MG63 (cell line): ENCODE measurements around the gene ARHGAP22. TPM values are rescaled to one million over a fixed set of nuclear protein-coding genes. Genes with fewer than 3 reads are reported as not detected.
A peak's percentile ranks its signal among the peaks of the same experiment; 100 is the strongest.

Source experiments
- DNase-seq: peaks from one replicate; pipeline ENCODE4 v3.0.0-alpha.2; 2020
- H3K27me3 ChIP-seq: fragments of 250-450 bp; sonication (Bioruptor Pico); 2 replicates; pipeline ENCODE4 v1.5.1; 2020; ENCODE audit warnings: mild to moderate bottlenecking, moderate library complexity
- H3K36me3 ChIP-seq: fragments of 250-450 bp; sonication (Bioruptor Pico); 2 replicates; pipeline ENCODE4 v1.5.1; 2020; ENCODE audit warnings: mild to moderate bottlenecking, moderate library complexity
- H3K4me3 ChIP-seq: fragments of 250-450 bp; sonication (Bioruptor Pico); 2 replicates; pipeline ENCODE4 v1.5.1; 2020; ENCODE audit warnings: mild to moderate bottlenecking, moderate library complexity
- H3K9me3 ChIP-seq: fragments of 250-450 bp; sonication (Bioruptor Pico); 2 replicates; pipeline ENCODE4 v1.5.1; 2020; ENCODE audit warnings: mild to moderate bottlenecking, moderate library complexity
- total RNA-seq: library from RNA; depleted of rRNA; stranded (reverse); fragments of >200 nt; shearing (Covaris generic); gene quantifications from 2 replicates; pipeline ENCODE4 v1.2.3, GENCODE V29; 2014; ENCODE audit warnings: low replicate concordance

The ARHGAP22 gene
- total RNA-seq, 1 experiment from 2014 or later = 23.2 TPM

DNA sequence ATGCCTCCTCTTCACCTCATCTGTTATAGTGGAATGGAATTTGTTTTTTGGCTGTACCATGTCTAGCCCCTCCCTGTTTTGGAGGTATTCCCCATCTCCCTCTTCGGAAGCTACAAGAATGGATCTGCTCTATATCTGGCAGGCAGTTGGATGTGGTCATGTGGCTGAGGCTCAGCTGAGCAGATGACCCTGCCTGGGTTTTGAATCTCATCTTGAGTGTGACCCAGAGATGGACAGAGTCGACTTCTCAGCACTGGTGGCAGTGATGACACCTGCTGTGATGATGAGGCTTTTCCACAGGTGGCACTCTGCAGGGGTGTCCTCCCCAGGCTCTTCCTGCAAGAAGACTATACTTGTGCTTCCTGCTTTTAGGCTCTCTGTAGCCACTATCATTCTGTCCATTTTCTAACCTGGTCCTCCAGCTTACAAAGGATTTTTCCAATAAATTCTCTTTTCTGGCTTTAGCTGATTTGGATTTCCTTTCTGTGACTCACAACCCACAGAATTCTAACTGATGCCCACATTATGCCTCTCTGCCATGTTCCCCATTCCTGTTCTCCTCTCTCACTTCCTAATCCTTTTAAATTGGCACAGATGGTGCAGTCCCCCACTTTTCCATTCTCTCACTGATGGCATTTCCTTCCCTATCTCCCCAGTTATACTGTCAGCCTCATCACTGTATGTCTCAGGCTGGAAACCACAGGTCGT lies 7.5 kb upstream of the ARHGAP22 start:
- H3K36me3 ChIP-seq = peaks cover 5% of the 10 kb centered on the region; the same call in 1 of the 2 replicates
- DNase-seq = peak; percentile 43
- no peak overlapping the region for H3K4me3 ChIP-seq
- H3K27me3 ChIP-seq = no peaks in the 10 kb centered on the region
- H3K9me3 ChIP-seq = peaks cover 19% of the 10 kb centered on the region

DNA sequence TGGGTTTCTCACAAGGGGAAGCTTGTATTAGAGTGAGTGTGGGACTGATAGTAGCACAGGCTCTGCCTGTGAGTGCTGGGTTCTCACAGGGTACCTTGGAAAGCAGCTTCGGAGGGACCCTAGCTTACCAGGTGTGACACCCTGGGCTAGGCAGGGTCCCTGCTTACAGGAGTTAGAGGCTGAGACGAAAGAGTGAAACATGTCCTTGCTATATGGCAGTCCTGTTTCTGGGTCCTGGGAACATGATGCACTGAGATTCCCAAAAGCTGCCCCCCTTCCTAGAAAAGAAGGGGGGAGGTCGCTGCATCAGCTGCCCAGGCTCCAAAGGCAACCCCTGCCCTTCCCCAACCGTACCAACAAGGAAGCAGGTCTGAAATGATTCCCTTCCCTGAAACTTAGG lies 6.3 kb upstream of the ARHGAP22 start:
- H3K27me3 ChIP-seq = no peaks in the 10 kb centered on the region

DNA sequence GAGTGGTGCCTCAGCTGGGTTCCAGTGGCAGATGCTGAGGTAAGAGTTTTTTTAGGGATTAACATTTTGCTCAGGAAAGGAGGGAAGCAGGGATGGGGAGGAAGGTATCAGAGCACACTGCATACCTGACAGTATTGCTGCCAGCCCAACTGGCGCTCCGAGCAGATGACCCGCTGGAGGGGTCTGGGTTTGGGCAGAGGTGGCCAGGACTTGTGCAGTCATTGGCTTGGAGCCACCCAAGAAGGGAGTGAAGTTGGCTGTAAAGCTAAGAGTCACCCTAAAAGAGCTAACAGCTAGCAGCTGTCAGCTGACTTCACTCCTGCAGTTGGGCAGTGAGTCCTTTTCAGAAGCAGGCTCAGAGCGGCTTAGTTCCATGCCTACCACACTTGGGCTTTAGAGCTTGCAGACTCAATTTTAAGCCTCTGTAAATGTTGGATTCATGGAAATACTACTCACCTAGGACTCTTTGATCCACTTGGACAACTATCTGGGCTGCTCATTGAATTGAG lies 5.8 kb upstream of the ARHGAP22 start:
- DNase-seq = no peak
- H3K4me3 ChIP-seq = no peak overlapping the region
- H3K36me3 ChIP-seq = peaks cover 5% of the 10 kb centered on the region; the same call in 1 of the 2 replicates
- peaks cover 11% of the 10 kb centered on the region for H3K9me3 ChIP-seq
- no peaks in the 10 kb centered on the region for H3K27me3 ChIP-seq

More for the DNA sequence above, 6.3 kb upstream of the ARHGAP22 start:
- Histone ChIP-seq H3K9me3 (peaks cover 16% of the 10 kb centered on the region), H3K36me3 (peaks cover 5% of the 10 kb centered on the region; the same call in 1 of the 2 replicates), H3K4me3 (no peak overlapping the region)
- no peak for DNase-seq

DNA sequence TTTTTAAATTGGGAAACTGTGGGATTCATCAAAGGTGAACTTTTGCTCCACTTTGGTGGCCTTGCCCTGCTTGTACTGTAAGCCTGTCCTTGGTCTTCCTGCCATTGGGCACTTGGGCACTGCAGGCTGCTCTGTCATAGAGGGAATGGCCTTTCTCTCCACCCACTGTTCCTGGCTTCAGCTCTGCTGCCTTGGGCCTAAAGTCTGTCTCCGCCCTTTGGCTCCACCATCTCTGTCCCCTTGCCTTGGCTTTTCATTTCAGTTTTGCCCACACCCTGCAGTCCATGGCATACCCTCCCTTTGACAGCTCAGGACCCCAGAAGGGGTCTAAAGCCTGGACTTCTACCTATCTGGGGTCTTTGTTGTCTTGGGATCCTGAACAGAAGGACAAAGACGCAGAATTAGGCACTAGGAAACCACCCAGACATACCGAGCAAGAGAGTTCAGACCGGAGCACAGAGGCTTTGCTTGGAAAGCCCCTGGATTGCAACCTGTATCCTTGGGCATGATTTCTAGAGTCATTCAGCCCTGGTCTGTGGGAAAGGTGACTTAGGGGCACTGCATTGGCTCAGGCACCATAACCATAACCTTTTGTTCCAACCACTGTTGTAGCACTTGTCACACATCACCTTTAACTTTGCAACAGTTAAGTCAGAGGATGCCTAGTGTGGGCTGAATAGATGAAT lies 5.2 kb upstream of the ARHGAP22 start:
- H3K4me3 ChIP-seq = no peak overlapping the region
- peaks cover 5% of the 10 kb centered on the region for H3K9me3 ChIP-seq
- DNase-seq = no peak
- H3K27me3 ChIP-seq = no peaks in the 10 kb centered on the region
- H3K36me3 ChIP-seq = peaks cover 5% of the 10 kb centered on the region; the same call in 1 of the 2 replicates

DNA sequence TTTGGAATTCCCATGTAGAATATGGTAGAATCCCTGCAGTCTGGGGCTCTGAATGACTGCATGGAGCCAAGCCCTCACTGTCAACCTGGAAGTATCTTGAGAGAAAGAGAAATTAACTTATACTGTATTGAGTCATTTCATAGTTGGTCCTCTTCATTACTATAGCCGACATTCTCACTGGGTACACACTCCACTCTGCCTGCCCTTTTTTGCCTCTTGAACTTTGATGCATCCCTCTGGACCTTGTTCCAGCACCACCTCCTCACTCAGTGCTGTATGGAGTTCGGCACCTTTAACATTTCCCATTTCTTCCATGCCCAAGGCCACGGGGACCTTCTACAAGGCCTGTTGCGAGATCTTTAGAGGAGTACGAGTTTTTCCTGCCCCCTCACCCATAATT lies 4.6 kb upstream of the ARHGAP22 start:
- peaks cover 5% of the 10 kb centered on the region for H3K9me3 ChIP-seq
- H3K36me3 ChIP-seq = peaks cover 5% of the 10 kb centered on the region; the same call in 1 of the 2 replicates
- DNase-seq = no peak
- no peak overlapping the region for H3K4me3 ChIP-seq
- no peaks in the 10 kb centered on the region for H3K27me3 ChIP-seq

DNA sequence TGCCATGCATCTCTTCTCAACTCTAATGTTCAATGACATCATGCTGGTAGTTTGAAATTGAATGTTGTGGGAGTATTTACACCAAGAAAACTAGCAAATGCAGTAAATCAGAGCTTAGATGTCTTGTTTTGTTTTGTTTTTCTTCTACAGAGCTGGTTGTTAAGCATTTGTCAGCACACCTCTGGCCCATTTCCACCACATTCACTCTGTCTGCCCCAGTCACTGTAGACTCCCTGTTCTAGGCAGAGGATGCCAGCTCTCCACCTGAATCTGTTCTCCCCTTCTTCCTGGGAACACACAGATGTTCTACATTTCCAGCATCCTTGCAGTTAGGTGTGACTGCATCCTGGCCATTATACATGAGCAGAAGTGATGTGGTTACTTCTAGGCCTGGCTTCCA lies 4.1 kb upstream of the ARHGAP22 start:
- Histone ChIP-seq H3K36me3 (peaks cover 5% of the 10 kb centered on the region; the same call in 1 of the 2 replicates), H3K9me3 (peaks cover 3% of the 10 kb centered on the region; the same call in 1 of the 2 replicates), H3K4me3 (no peak overlapping the region), H3K27me3 (no peaks in the 10 kb centered on the region)
- DNase-seq = no peak

DNA sequence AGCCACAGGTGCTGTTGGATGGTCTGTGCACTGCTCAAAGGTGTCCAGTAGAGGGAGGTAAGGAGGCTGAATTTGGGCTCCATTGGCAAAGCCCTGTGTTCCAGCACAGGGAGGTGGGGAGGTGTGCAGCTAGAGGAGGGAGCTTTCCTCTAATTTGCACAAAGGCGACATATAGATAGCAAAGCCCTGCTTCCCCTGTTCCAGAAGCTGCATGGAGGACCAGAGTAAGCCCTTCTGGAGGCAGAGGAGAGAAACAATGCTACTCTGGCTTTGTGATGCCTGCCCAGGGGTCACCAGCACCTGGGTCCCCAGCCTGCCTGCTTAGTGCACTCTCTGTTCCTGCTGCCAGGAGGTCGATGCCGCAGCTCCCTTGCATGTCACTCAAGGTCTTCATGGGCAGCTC lies 3.4 kb upstream of the ARHGAP22 start:
- no peaks in the 10 kb centered on the region for H3K27me3 ChIP-seq
- no peaks in the 10 kb centered on the region for H3K9me3 ChIP-seq
- H3K4me3 ChIP-seq = no peak overlapping the region
- DNase-seq = peak; percentile 42
- peaks cover 5% of the 10 kb centered on the region; the same call in 1 of the 2 replicates for H3K36me3 ChIP-seq

DNA sequence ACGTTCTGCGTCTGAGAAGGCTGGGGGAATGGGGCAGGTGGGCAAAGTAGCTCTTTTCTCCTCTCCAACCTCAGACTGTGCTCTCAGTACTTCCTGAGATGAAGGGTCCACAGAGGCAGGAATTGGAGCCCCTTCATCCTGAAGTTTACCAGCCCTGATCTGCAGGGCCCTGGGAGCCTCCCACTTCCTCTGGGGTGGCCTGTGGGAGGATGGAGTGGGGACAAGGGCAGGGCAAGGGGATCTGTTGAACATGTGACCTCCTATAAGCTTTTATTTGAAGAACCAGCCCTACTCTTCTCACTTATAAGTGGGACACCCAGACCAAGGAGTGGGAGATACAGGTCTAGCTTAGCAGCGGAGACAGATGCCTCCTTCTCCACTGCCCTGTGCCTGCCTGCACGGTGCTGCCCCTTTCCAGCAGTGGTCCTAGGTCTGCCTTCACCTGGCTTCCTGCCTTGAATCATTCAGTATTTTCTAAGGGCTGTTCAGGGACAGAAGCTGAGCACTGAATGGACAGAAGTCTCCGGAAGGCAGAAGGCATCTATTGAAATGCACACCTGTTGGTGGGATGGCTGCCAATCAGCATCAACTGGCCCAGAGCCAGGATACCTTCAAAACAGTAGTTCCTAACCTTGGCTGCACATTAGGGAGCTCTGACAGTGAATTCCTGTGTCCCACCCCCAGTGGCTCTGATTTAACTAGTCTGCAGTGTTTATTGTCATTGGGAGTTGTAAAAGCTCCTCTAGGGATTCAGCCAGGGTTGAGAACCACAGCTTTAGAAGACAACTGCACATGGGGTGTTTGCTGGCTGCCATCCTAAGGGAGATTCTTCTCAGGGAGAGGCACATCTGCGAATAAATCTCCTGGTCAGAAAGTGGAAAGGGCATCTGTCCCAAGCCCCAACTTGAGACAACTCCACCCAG lies 2.7 kb upstream of the ARHGAP22 start:
- no peaks in the 10 kb centered on the region for H3K27me3 ChIP-seq
- H3K4me3 ChIP-seq = no peak overlapping the region
- H3K36me3 ChIP-seq = peaks cover under 1% of the 10 kb centered on the region; the same call in 1 of the 2 replicates
- H3K9me3 ChIP-seq = no peaks in the 10 kb centered on the region
- DNase-seq = no peak

DNA sequence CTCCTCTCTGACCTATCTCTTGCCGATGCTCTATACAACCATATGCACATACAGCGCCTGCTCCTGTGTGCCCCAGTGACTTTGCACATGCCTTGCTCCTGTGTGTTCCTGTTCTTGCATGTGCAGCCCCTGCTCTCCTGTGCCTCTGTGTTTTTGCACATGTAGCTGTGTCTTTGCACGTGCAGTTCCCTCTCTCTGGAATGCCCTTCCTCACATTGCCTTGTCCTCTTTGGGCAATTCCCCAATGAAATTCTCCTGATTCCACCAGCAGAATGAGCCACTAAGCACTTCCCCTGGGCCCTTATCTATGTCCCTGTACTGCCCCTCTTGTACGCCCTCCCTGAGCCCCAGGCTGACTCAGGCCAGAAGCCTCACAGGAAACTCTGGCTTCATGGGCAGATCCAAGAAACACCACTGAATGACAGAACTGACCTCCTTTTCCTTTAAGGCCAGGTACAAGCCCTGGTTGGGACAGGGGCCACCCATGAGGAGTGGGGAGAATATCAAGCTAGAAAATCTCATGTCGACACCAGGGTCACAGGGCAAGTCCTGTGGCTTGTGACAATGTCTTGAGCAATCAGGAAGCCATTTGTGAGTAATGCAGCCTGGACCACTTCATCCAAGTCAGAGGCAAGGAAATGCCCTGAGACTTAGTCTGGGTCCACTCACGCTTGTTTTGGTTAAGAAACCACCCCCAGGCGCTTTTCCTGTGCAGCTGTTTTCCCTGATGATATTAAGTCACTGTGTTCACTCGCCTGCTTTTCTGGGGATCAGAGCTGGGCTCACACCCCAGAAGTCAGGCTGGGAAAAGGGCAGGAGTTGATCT lies 1.9 kb upstream of the ARHGAP22 start:
- Histone ChIP-seq H3K27me3 (no peaks in the 10 kb centered on the region), H3K4me3 (no peak overlapping the region), H3K9me3 (no peaks in the 10 kb centered on the region), H3K36me3 (0 out of 2 replicates have a peak, but pooled peaks cover under 1% of the 10 kb centered on the region)
- DNase-seq = peak; percentile 85

DNA sequence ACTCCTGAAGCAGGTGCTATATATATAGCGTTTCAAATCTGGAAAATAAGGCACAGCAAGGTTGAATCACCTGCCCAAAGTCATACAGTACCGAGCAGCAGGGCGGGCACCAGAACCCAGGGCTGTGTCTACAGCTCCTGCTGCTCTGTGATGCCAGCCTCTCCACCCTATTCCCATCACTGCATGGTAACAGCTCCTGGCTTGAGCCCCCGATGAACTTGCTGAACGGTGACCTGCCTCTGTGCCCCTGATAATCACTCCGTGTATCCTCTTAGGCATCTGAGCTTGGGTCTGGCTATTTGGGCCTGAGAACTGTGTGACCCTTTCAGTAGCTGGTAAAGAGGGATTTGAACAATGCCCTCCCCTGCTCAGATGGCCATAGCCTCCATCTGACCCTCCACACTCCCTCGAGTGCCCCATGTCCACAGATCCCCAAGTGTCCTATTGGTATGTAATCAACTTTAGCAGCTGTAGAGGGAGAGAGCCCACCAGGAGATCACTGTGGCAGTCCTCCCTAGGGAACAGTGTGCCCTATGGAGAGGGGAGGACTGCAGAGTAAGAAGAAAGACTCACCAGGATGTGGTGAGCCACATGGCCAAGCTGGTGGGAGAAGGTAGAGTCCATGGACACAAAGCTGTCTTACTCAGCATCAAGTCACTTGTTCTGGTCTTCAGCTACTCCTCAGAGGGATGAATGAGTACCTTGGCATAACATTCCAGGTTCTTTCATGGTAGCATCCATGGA lies 1.1 kb upstream of the ARHGAP22 start:
- Histone ChIP-seq H3K4me3 (no peak overlapping the region), H3K9me3 (no peaks in the 10 kb centered on the region), H3K36me3 (peaks cover 3% of the 10 kb centered on the region; the same call in 1 of the 2 replicates), H3K27me3 (no peaks in the 10 kb centered on the region)
- DNase-seq = peak; percentile 17

DNA sequence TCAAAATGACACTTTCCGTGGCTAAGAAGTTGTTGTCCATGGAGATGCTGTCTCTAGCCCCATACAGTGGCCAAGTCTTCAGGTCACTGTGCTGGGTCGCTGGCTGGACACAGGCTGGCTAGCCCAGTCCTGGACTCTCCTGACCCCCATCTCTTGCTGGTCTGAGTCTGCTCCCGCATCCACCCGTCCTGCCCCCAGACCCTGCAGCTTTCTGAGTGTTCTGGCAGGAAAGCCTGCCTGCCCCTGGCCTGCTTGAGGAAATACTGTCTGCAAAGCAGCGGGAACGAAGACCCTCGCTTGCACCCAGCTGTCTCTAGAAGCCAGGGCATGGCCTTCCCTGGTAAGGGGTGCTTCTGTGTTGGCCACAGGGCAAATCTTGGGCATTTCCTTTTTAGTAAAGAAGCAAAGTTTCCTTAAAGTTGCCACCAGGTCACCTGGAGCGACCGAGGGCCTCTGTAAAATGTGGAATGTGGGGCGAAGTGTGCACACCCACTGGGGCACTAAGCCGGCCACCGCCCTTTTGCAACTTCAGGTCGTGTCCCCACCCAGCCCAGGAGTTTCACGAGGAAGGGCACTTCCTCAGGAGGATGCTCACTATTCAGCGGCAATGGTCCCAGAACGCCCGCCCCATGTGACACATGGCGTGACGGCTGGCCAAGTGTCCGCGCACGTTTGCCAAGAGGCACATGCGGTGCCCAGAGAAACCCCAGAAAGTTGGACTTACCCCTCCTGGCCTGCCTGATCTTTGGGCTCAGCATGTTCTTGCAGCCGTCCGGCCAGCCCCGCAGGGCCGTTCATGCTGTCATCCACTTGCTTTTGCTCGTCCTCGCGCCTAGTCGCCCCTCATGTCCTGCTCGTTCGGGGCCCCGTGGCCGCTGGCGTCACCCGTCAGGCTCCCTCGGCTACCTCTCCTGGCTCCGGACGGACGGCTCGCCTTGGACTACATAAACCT lies 558 bp downstream of the ARHGAP22 start:
- H3K36me3 ChIP-seq = peaks cover 3% of the 10 kb centered on the region; the same call in 1 of the 2 replicates
- no peaks in the 10 kb centered on the region for H3K27me3 ChIP-seq
- no peaks in the 10 kb centered on the region for H3K9me3 ChIP-seq
- peak overlapping the region; percentile 56 for H3K4me3 ChIP-seq
- DNase-seq = peak; percentile 63

DNA sequence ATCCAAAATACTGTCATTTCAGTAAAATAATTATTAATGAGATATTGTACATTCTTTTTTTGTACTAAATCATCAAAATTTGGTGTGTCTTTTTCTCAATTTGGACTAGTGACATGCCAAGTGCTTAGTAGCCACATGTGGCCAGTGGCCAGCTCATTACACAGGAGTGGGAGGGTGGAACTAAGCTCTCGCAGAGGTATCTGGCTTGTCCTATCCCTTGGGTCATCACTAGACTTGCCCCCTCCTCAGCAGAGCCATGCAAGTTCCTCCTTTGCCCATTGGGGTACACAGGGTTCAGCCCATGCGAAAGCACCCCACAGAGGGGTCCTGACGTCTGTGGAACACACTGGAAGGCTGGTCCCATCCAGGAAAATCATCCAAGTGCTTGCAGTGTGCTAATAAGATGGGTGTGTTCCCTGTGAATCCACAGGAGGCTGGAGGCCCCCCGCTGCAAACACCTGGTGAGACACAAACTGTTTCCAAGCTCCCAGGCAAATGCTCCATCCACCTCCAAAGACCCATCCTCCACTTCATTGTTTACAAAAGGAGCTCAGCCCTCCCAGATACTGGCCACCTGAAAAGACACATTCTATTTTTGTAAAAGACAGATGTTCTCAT lies 1.3 kb downstream of the ARHGAP22 start:
- no peaks in the 10 kb centered on the region for H3K9me3 ChIP-seq
- H3K36me3 ChIP-seq = peaks cover 3% of the 10 kb centered on the region; the same call in 1 of the 2 replicates
- no peaks in the 10 kb centered on the region for H3K27me3 ChIP-seq
- DNase-seq = no peak
- peak overlapping the region; percentile 56 for H3K4me3 ChIP-seq

DNA sequence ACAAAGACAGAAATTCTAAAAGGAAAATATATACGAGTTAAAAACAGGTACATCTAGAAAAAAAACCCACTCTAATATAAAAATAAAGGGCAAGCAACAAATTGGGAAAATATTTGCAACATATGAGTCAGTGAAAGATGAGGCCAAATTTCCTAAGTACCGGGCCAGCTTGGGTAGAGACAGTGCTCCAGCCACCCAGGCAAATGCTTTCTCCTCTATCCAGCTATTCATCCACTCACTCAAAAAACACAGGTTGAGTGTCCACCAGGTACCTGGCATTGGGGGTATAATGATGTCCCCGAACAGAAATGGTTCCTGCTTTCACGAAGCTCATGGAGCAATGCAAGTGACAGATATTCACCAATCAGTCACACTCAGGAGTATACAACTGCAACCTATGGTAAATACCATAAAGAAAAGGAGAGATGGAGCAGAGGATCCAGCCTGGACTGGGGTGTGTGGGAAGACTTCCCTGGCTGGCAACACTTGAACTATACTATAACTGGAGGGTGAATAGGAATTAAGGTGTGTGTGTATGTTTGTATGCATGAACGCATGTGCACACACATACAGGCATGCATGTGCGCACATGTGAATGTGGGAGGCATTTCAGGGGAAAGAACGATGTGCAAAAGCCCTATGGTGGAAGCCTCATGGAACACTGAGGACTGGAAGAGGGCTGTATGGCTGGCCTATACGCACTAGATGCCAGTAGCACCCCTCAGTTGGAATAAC lies 2.3 kb downstream of the ARHGAP22 start:
- H3K27me3 ChIP-seq = no peaks in the 10 kb centered on the region
- no peak for DNase-seq
- H3K9me3 ChIP-seq = no peaks in the 10 kb centered on the region
- peak overlapping the region; percentile 1; the same call in 1 of the 2 replicates for H3K4me3 ChIP-seq
- H3K36me3 ChIP-seq = peaks cover 3% of the 10 kb centered on the region
